ENCODE data around the gene DCHS2.

DNA sequence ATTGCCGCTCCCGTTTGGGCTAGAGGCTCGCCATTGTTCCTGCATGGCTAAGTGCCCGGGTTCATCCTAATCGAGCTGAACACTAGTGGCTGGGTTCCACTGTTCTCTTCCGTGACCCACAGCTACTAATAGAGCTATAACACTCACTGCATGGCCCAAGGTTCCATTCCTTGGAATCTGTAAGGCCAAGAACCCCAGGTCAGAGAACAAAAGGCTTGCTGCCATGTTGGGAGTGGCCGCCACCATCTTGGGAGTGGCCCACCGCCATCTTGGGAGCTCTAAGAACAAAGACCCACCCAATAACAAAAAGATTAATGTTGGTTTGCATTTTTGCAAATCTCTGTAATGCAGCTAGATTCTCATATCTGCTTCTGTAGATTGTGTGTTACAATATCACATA lies 299.0 kb downstream of the DCHS2 start:
- TF ChIP-seq, protein P1, sequence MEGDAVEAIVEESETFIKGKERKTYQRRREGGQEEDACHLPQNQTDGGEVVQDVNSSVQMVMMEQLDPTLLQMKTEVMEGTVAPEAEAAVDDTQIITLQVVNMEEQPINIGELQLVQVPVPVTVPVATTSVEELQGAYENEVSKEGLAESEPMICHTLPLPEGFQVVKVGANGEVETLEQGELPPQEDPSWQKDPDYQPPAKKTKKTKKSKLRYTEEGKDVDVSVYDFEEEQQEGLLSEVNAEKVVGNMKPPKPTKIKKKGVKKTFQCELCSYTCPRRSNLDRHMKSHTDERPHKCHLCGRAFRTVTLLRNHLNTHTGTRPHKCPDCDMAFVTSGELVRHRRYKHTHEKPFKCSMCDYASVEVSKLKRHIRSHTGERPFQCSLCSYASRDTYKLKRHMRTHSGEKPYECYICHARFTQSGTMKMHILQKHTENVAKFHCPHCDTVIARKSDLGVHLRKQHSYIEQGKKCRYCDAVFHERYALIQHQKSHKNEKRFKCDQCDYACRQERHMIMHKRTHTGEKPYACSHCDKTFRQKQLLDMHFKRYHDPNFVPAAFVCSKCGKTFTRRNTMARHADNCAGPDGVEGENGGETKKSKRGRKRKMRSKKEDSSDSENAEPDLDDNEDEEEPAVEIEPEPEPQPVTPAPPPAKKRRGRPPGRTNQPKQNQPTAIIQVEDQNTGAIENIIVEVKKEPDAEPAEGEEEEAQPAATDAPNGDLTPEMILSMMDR (IDR thresholded peaks at IDR 0.05; ENCODE audit: poor library complexity) = no peak
- TF ChIP-seq EZH2 (IDR thresholded peaks at IDR 0.05; ENCODE audit: borderline replicate concordance) = no peak
- no peak for TF ChIP-seq EZH2phosphoT487 (IDR thresholded peaks at IDR 0.05; ENCODE audit: low read depth, severe bottlenecking, unreplicated experiment)
